Right atrium auricular region (tissue), 2 donors: ENCODE results near the gene RAD51B. TPM values are rescaled to one million over a fixed set of nuclear protein-coding genes. Genes with fewer than 3 reads are reported as not detected.

Experiments
- DNase-seq: peaks from one replicate; pipeline ENCODE4 v3.0.0-alpha.2; 2019; ENCODE audit warnings: low spot score
- H3K27ac ChIP-seq, 2 donors: fragments of 200-600 bp; sonication (generic); 1 replicate in 1 of 2; 2 replicates in 1 of 2; pipeline ENCODE4 v1.5.1; 2016 to 2019
- H3K27me3 ChIP-seq, 2 donors: fragments of 200-600 bp; sonication (generic); one replicate each; pipeline versions ENCODE4 v1.5.1 to v1.6.0; 2017 to 2019
- H3K36me3 ChIP-seq: fragments of 200-600 bp; sonication (generic); one replicate; pipeline ENCODE4 v1.5.1; 2016
- H3K4me1 ChIP-seq, 2 donors: fragments of 200-600 bp; sonication (generic); one replicate each; pipeline versions ENCODE4 v1.5.1 to v1.6.0; 2017 to 2019
- H3K4me3 ChIP-seq, 2 donors: fragments of 200-600 bp; sonication (generic); 1 replicate in 1 of 2; 2 replicates in 1 of 2; pipeline ENCODE4 v1.5.1; 2017 to 2019; ENCODE audit warnings: mild to moderate bottlenecking in 1 of 2, moderate library complexity in 1 of 2
- H3K9me3 ChIP-seq, 2 donors: fragments of 200-600 bp; sonication (generic); one replicate each; pipeline ENCODE4 v1.5.1; 2019
- CTCF ChIP-seq, 2 donors: fragments of 200-600 bp; sonication (generic); IDR thresholded peaks; one replicate each; pipeline ENCODE4 v1.5.1; 2019; ENCODE audit warnings: antibody characterized with exemption in 2 of 2
- total RNA-seq, 2 donors: library from RNA; depleted of rRNA; stranded (reverse); fragments of >200 nt; gene quantifications; one replicate each; pipeline ENCODE4 v1.1.0, GENCODE V29; 2016

The RAD51B gene
- total RNA-seq, 2 donors from 2014 or later = 1.2 to 1.5 TPM

- DNase-seq = no peak
- Histone ChIP-seq H3K27me3 (no peaks in the 10 kb centered on the region), H3K4me3 (no peak overlapping the region), H3K4me1 (no peaks in the 10 kb centered on the region), H3K27ac (no peak overlapping the region), H3K36me3 (no peaks in the 10 kb centered on the region), H3K9me3 (no peaks in the 10 kb centered on the region)
- TF ChIP-seq CTCF (IDR thresholded peaks at IDR 0.05) = no peak
Observed at GRCh38 chr14:67856827-67857226, 37.2 kb downstream of the RAD51B start.

- no peaks in the 10 kb centered on the region for H3K27me3 ChIP-seq
- DNase-seq = no peak
- H3K27ac ChIP-seq = no peak overlapping the region
- H3K9me3 ChIP-seq = no peaks in the 10 kb centered on the region
- H3K4me1 ChIP-seq = no peaks in the 10 kb centered on the region
- no peak overlapping the region for H3K4me3 ChIP-seq
- TF ChIP-seq CTCF (IDR thresholded peaks at IDR 0.05) = no peak
- H3K36me3 ChIP-seq = no peaks in the 10 kb centered on the region
Observed at GRCh38 chr14:67857778-67858350, 38.3 kb downstream of the RAD51B start.

GRCh38 chr14:67859169-67859749, 39.7 kb downstream of the RAD51B start:
- no peak for DNase-seq
- no peaks in the 10 kb centered on the region for H3K27me3 ChIP-seq
- H3K9me3 ChIP-seq = no peaks in the 10 kb centered on the region
- H3K4me3 ChIP-seq = no peak overlapping the region
- H3K36me3 ChIP-seq = no peaks in the 10 kb centered on the region
- no peaks in the 10 kb centered on the region for H3K4me1 ChIP-seq
- no peak overlapping the region for H3K27ac ChIP-seq
- no peak for TF ChIP-seq CTCF (IDR thresholded peaks at IDR 0.05)

- no peak overlapping the region for H3K27ac ChIP-seq
- H3K36me3 ChIP-seq = no peaks in the 10 kb centered on the region
- no peak overlapping the region for H3K4me3 ChIP-seq
- DNase-seq = no peak
- no peaks in the 10 kb centered on the region for H3K4me1 ChIP-seq
- H3K9me3 ChIP-seq = no peaks in the 10 kb centered on the region
- H3K27me3 ChIP-seq = no peaks in the 10 kb centered on the region
- TF ChIP-seq CTCF (IDR thresholded peaks at IDR 0.05) = no peak
Observed at GRCh38 chr14:67863223-67863622, 43.6 kb downstream of the RAD51B start.

- DNase-seq = no peak
- H3K27me3 ChIP-seq = no peaks in the 10 kb centered on the region
- H3K27ac ChIP-seq = no peak overlapping the region
- no peak overlapping the region for H3K4me3 ChIP-seq
- H3K36me3 ChIP-seq = no peaks in the 10 kb centered on the region
- H3K4me1 ChIP-seq = no peaks in the 10 kb centered on the region
- no peaks in the 10 kb centered on the region for H3K9me3 ChIP-seq
- no peak for TF ChIP-seq CTCF (IDR thresholded peaks at IDR 0.05)
Observed at GRCh38 chr14:67875175-67876006, 55.8 kb downstream of the RAD51B start.
